ENCODE measurements around the gene PPP4C. TPM values are rescaled to one million over a fixed set of nuclear protein-coding genes. Genes with fewer than 3 reads are reported as not detected.
A peak's percentile ranks its signal among the peaks of the same experiment; 100 is the strongest.

The PPP4C gene
- total RNA-seq, 2 donors from 2014 or later = 101 to 106 TPM

- DNase-seq (peak in 1 of 2 donors; percentile 42), ATAC-seq (no peak)
- intact Hi-C loops (cut with DNase I, micrococcal nuclease) = no loop called here
Measured at GRCh38 chr16:30090610-30091331, 15.0 kb downstream of the PPP4C start.

GRCh38 chr16:30091474-30092372 is 15.9 kb downstream of the PPP4C start, which contains the start of gene TBX6:
TSS of gene TBX6 (minus strand) at chr16:30091924. CDS start at chr16:30091193, 731 bp downstream.
- intact Hi-C loops (cut with DNase I, micrococcal nuclease) = no loop called here
- ATAC-seq = peak; percentile 84

GRCh38 chr16:30092373-30093010 is 16.7 kb downstream of the PPP4C start:
- peak; percentile 42 for ATAC-seq
- intact Hi-C loops (cut with DNase I, micrococcal nuclease) = no loop called here
- DNase-seq = peak; percentile 82 to 87

More at GRCh38 chr16:30091474-30092372, 15.9 kb downstream of the PPP4C start, which contains the start of gene TBX6:
- peak; percentile 92 to 95 for DNase-seq

- ATAC-seq = no peak
- DNase-seq = no peak
- intact Hi-C loops (cut with DNase I, micrococcal nuclease) = no loop called here
Measured at GRCh38 chr16:30094541-30095165, 18.9 kb downstream of the PPP4C start.

- intact Hi-C loops (cut with DNase I, micrococcal nuclease) = no loop called here
- DNase-seq (peak in 1 of 2 donors; percentile 49), ATAC-seq (no peak)
Measured at GRCh38 chr16:30095166-30096078, 19.6 kb downstream of the PPP4C start.

- intact Hi-C loops (cut with DNase I, micrococcal nuclease) = no loop called here
- DNase-seq (peak; percentile 94 to 95), ATAC-seq (peak; percentile 72)
Measured at GRCh38 chr16:30096105-30096861, 20.5 kb downstream of the PPP4C start, which contains the start of gene YPEL3. TSS of gene YPEL3 (minus strand) at chr16:30096213. CDS start at chr16:30095482, 731 bp downstream.

- intact Hi-C loops (cut with DNase I, micrococcal nuclease) = no loop called here
- DNase-seq (no peak), ATAC-seq (no peak)
Measured at GRCh38 chr16:30096862-30097563, 21.2 kb downstream of the PPP4C start.

- no peak for ATAC-seq
- DNase-seq = no peak
- intact Hi-C loops (cut with DNase I, micrococcal nuclease) = no loop called here
Measured at GRCh38 chr16:30104090-30104489, 28.3 kb downstream of the PPP4C start.

- intact Hi-C loops (cut with DNase I, micrococcal nuclease) = no loop called here
- DNase-seq (no peak), ATAC-seq (peak; percentile 37)
Measured at GRCh38 chr16:30104492-30104891, 28.7 kb downstream of the PPP4C start.

- DNase-seq = no peak
- no peak for ATAC-seq
- intact Hi-C loops (cut with DNase I, micrococcal nuclease) = no loop called here
Measured at GRCh38 chr16:30108059-30108850, 32.5 kb downstream of the PPP4C start.

GRCh38 chr16:30110661-30111060 is 34.9 kb downstream of the PPP4C start:
- no peak for DNase-seq
- ATAC-seq = no peak
- intact Hi-C loops (cut with DNase I, micrococcal nuclease) = no loop called here

GRCh38 chr16:30112197-30113030 is 36.6 kb downstream of the PPP4C start:
- intact Hi-C loops (cut with DNase I, micrococcal nuclease) = no loop called here
- ATAC-seq (peak; percentile 44), DNase-seq (peak; percentile 72 to 83)

- peak; percentile 88 to 89 for DNase-seq
- intact Hi-C loops (cut with DNase I, micrococcal nuclease) = no loop called here
- ATAC-seq = peak; percentile 65
Measured at GRCh38 chr16:30113031-30113710, 37.4 kb downstream of the PPP4C start, which contains the start of gene GDPD3. TSS of gene GDPD3 (minus strand) at chr16:30113537. CDS start at chr16:30113478, 59 bp downstream.

- intact Hi-C loops (cut with DNase I, micrococcal nuclease) = no loop called here
- ATAC-seq = no peak
- no peak for DNase-seq
Measured at GRCh38 chr16:30113711-30114333, 38.0 kb downstream of the PPP4C start.

Data from left colon (tissue), 2 donors.